Naive thymus-derived CD4-positive, alpha-beta T cell (primary cell): ENCODE data around the gene TNP2. TPM values are rescaled to one million over a fixed set of nuclear protein-coding genes. Genes with fewer than 3 reads are reported as not detected.
"Not testable (repeated sequence)": the region's sequence is repeated elsewhere in the genome, so short reads cannot be mapped to it uniquely, and the experiment has no call there.

ENCODE experiments used
- ATAC-seq: fragments of 150-1000 bp; cut with Tn5 transposase; 2 replicates; pipeline ENCODE4 v1.10.0; 2021; ENCODE audit warnings: mild to moderate bottlenecking, moderate library complexity
- CTCF ChIA-PET: fragments of 350-600 bp; sonication (Branson Sonifier 250); formaldehyde crosslinking; loops from one replicate; lab custom pipeline; 2021; ENCODE audit warnings: antibody characterized with exemption; lab: Charles Lee
- POLR2A ChIA-PET: fragments of 350-600 bp; sonication (Branson Sonifier 250); formaldehyde crosslinking; loops from one replicate; lab custom pipeline; 2021; ENCODE audit warnings: antibody characterized with exemption, inconsistent platforms; lab: Charles Lee
- DNase-seq, 9 donors: peaks; one replicate each; pipeline versions ENCODE4 v3.0.0 to v3.0.0-alpha.2; 2020 to 2022; ENCODE audit warnings: mixed read lengths in 1 of 9
- H3K27ac ChIP-seq: one replicate; pipeline ENCODE4 v1.7.0; 2013; ENCODE audit warnings: mild to moderate bottlenecking, low read depth, low read length, moderate library complexity
- H3K27me3 ChIP-seq, 2 donors: one replicate each; pipeline ENCODE4 v1.7.0; 2013; ENCODE audit warnings: low read length in 2 of 2, mild to moderate bottlenecking in 2 of 2, moderate library complexity in 2 of 2; ENCODE audit not compliant: control insufficient read depth in 2 of 2, insufficient read depth in 2 of 2
- H3K36me3 ChIP-seq, 3 experiments: 1 replicate in 2 of 3; 2 replicates in 1 of 3; pipeline ENCODE4 v1.7.0; 2013; ENCODE audit warnings: low read length in 3 of 3, mild to moderate bottlenecking in 3 of 3, moderate library complexity in 1 of 3; ENCODE audit not compliant: insufficient read depth in 3 of 3, control insufficient read depth in 2 of 3
- H3K4me1 ChIP-seq, 2 donors: one replicate each; pipeline ENCODE4 v1.7.0; 2013; ENCODE audit warnings: low read length in 2 of 2, mild to moderate bottlenecking in 2 of 2, moderate library complexity in 1 of 2; ENCODE audit not compliant: control insufficient read depth in 2 of 2, insufficient read depth in 2 of 2
- H3K4me3 ChIP-seq: 2 replicates; pipeline ENCODE4 v1.7.0; 2013; ENCODE audit warnings: mild to moderate bottlenecking, low read length
- H3K9me3 ChIP-seq, 3 experiments: 1 replicate in 2 of 3; 2 replicates in 1 of 3; pipeline ENCODE4 v1.7.0; 2013; ENCODE audit warnings: low read length in 3 of 3; ENCODE audit not compliant: control insufficient read depth in 2 of 3
- H3K27ac Mint-ChIP-seq, 9 donors: one replicate each; pipeline ENCODE4 v1.8.0; 2020 to 2022; ENCODE audit warnings: mixed read lengths in 9 of 9, mild to moderate bottlenecking in 8 of 9, moderate library complexity in 5 of 9, inconsistent platforms in 2 of 9
- H3K27me3 Mint-ChIP-seq, 5 donors: one replicate each; pipeline ENCODE4 v1.8.0; 2021 to 2022; ENCODE audit warnings: mixed read lengths in 5 of 5, mild to moderate bottlenecking in 1 of 5
- H3K36me3 Mint-ChIP-seq, 5 donors: one replicate each; pipeline ENCODE4 v1.8.0; 2020 to 2022; ENCODE audit warnings: mixed read lengths in 5 of 5, mild to moderate bottlenecking in 3 of 5, inconsistent platforms in 1 of 5
- H3K4me1 Mint-ChIP-seq, 7 donors: one replicate each; pipeline ENCODE4 v1.8.0; 2020 to 2022; ENCODE audit warnings: mixed read lengths in 7 of 7, mild to moderate bottlenecking in 3 of 7, inconsistent platforms in 1 of 7
- H3K4me3 Mint-ChIP-seq, 10 donors: one replicate each; pipeline ENCODE4 v1.8.0; 2020 to 2022; ENCODE audit warnings: mild to moderate bottlenecking in 10 of 10, mixed read lengths in 10 of 10, moderate library complexity in 6 of 10, inconsistent platforms in 2 of 10
- H3K9me3 Mint-ChIP-seq, 11 donors: one replicate each; pipeline ENCODE4 v1.8.0; 2020 to 2022; ENCODE audit warnings: mixed read lengths in 11 of 11, mild to moderate bottlenecking in 4 of 11, inconsistent platforms in 1 of 11, moderate library complexity in 1 of 11
- intact Hi-C, 2 donors: fragments of 100-400 bp; cut with micrococcal nuclease; formaldehyde crosslinking; loops; one replicate each; pipeline ENCODE4 v1.15.1; 2023
- polyA plus RNA-seq, 2 donors: library from polyadenylated mRNA; unstranded; fragments of 300-500 nt; fragmentation: Illumina TruSeq; gene quantifications; one replicate each; pipeline ENCODE4 v1.2.3, GENCODE V29; 2021
- total RNA-seq, 6 experiments: library from RNA in 5 of 6; stranded (reverse) in 5 of 6; gene quantifications; 1 replicate in 5 of 6; 2 replicates in 1 of 6; pipeline ENCODE4 v1.2.3 and lab custom pipeline; 2021 to 2026

The TNP2 gene
- total and polyA plus RNA-seq, 7 experiments from 2014 or later = not detected

DNA sequence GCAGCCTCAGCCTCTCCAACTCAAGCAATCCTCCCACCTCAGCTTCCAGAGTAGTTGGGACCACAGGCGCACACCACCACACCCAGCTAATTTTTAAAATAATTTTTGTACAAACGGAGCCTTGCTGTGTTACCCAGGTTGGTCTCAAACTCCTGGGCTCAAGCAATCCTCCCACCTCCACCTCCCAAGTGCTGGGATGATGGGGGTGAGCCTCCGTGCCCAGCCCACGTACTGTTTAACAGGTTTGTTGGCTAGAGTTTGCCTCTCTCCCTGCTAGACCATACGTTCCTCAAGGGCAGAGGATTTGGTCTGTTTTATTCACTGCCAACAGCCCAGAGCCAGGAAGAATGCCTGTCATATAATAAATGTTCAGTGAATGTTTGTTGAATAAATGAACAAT lies 39.7 kb downstream of the TNP2 start:
- peak overlapping the region; percentile 34 for H3K27ac ChIP-seq
- CTCF ChIA-PET = interaction anchor here (0.6 kb wide), 1 partner anchor 27 kb away, joined by 3 read pairs; the partner anchor contains the start of gene SOCS1
- intact Hi-C loops = no loop called here

DNA sequence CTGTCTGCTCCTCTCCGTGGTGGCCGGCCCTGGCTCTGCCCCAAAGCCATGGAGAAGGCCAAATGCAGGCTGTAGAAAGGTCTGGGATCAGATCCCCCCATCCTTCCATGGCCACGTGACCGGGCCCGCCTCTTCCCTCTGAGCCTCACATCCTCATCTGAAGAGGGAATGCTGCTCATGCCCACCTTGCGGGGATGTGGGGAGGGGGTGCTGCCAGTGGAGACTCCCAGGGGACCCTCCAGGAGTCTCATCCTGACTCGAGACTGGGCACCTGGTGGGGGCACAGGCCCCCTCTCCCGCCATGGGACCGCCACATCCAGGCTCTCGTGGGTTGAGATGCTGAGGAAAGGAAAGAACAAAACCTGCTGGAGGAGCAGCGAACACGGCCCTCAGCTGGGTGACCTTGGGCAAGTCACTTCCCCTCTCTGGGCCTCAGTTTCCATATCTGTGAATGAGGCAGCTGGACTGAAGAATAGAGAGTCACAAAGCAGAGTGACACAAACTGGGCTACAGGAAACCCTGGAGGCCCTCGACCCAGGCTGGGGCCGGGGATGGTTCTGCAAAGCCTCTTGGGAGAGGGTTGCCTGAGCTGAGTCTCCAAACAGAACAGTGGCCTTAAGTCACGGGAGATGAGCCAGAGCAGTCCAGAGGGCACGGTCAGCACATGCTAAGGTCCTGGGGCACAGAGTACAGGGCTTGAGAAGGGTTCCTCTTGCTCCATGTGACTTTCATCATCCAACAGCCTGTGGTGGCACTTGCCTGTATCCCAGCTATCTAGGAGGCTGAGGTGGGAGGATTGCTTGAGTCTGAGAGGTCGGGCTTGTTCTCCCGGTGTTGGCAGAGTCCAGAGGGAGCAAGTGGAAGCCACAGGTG lies 43.2 kb downstream of the TNP2 start:
- Histone ChIP-seq H3K27me3 (no peaks in the 10 kb centered on the region), H3K27ac (peak overlapping the region; percentile 91), H3K4me1 (peaks cover 30 to 36% of the 10 kb centered on the region in 2 donors), H3K36me3 (no peaks in the 10 kb centered on the region), H3K4me3 (peak overlapping the region; percentile 49), H3K9me3 (no peaks in the 10 kb centered on the region)
- no peak for DNase-seq
- H3K9me3 Mint-ChIP-seq = peaks cover 0 to under 1% (median 0%) of the 10 kb centered on the region in 11 donors
- peaks cover 37 to 77% (median 57%) of the 10 kb centered on the region in 7 donors for H3K4me1 Mint-ChIP-seq
- peaks cover 0 to 3% (median 0%) of the 10 kb centered on the region in 5 donors for H3K36me3 Mint-ChIP-seq
- peak overlapping the region; percentile 78 to 87 (median 80) for H3K4me3 Mint-ChIP-seq
- POLR2A ChIA-PET = interaction anchor here (0.5 to 12.7 kb wide), 15 partner anchors 8 to 517 kb away, joined by 3 to 244 read pairs (median 4); partner anchors contain the start of genes SOCS1 and TXNDC11
- no peaks in the 10 kb centered on the region for H3K27me3 Mint-ChIP-seq
- peak overlapping the region; percentile 97 to 99 (median 98) for H3K27ac Mint-ChIP-seq
- intact Hi-C loops = loop anchor here (1.0 to 2.0 kb wide), 9 partner anchors 7 to 335 kb away; no protein-coding TSS in a partner anchor
- CTCF ChIA-PET = interaction anchor here (0.6 to 2.1 kb wide), 4 partner anchors 29 to 262 kb away, joined by 3 to 26 read pairs (median 4); partner anchors contain the start of gene SOCS1
- no peak for ATAC-seq

More for the DNA sequence above, 39.7 kb downstream of the TNP2 start:
- Mint-ChIP-seq H3K36me3 (no peaks in the 10 kb centered on the region), H3K27me3 (no peaks in the 10 kb centered on the region), H3K27ac (peak overlapping the region; percentile 73 to 98 (median 84)), H3K4me3 (no peak overlapping the region), H3K4me1 (peaks cover 50 to 93% (median 70%) of the 10 kb centered on the region in 7 donors), H3K9me3 (no peaks in the 10 kb centered on the region)
- POLR2A ChIA-PET = interaction anchor here (0.6 to 12.7 kb wide), 2 partner anchors 17 to 26 kb away, joined by 3 to 244 read pairs; partner anchors contain the start of gene SOCS1
- peaks cover 41 to 54% of the 10 kb centered on the region in 2 donors for H3K4me1 ChIP-seq
- no peaks in the 10 kb centered on the region for H3K36me3 ChIP-seq
- no peak for DNase-seq
- ATAC-seq = no peak
- no peak overlapping the region for H3K4me3 ChIP-seq
- no peaks in the 10 kb centered on the region for H3K27me3 ChIP-seq
- H3K9me3 ChIP-seq = no peaks in the 10 kb centered on the region

- Mint-ChIP-seq H3K4me1 (peaks cover 35 to 77% (median 56%) of the 10 kb centered on the region in 7 donors), H3K27ac (peak overlapping the region; percentile 97 to 99 (median 98)), H3K9me3 (peaks cover 0 to 2% (median 0%) of the 10 kb centered on the region in 11 donors), H3K27me3 (no peaks in the 10 kb centered on the region), H3K36me3 (peaks cover 0 to 4% (median 0%) of the 10 kb centered on the region in 5 donors), H3K4me3 (peak overlapping the region; percentile 78 to 87 (median 80))
- DNase-seq (peak; percentile 59 to 85 (median 80)), ATAC-seq (peak; percentile 91)
- Histone ChIP-seq H3K4me3 (peak overlapping the region; percentile 49), H3K9me3 (no peaks in the 10 kb centered on the region), H3K27ac (peak overlapping the region; percentile 91), H3K36me3 (no peaks in the 10 kb centered on the region), H3K27me3 (no peaks in the 10 kb centered on the region), H3K4me1 (peaks cover 30 to 36% of the 10 kb centered on the region in 2 donors)
- intact Hi-C loops = loop anchor here (1.0 to 2.0 kb wide), 9 partner anchors 8 to 336 kb away; no protein-coding TSS in a partner anchor
- ChIA-PET POLR2A (interaction anchor here (0.5 to 12.7 kb wide), 16 partner anchors 8 to 518 kb away, joined by 3 to 244 read pairs (median 4); partner anchors contain the start of genes SOCS1 and TXNDC11), CTCF (interaction anchor here (0.6 to 2.1 kb wide), 9 partner anchors 8 to 1559 kb away, joined by 3 to 26 read pairs (median 3); partner anchors contain the start of gene SOCS1)
Measured at GRCh38 chr16:11224894-11225676, 44.0 kb downstream of the TNP2 start.

GRCh38 chr16:11224096-11224893 lies 44.8 kb downstream of the TNP2 start:
- peaks cover 0 to 2% (median 0%) of the 10 kb centered on the region in 11 donors for H3K9me3 Mint-ChIP-seq
- H3K4me3 Mint-ChIP-seq = peak overlapping the region; percentile 78 to 87 (median 80)
- intact Hi-C loops = loop anchor here (2.0 kb wide), 5 partner anchors 17 to 337 kb away; no protein-coding TSS in a partner anchor
- peak; percentile 36 to 67 (median 48) for DNase-seq
- peak; percentile 68 for ATAC-seq
- Histone ChIP-seq H3K4me3 (peak overlapping the region; percentile 49), H3K36me3 (no peaks in the 10 kb centered on the region), H3K27me3 (no peaks in the 10 kb centered on the region), H3K27ac (peak overlapping the region; percentile 91), H3K9me3 (no peaks in the 10 kb centered on the region), H3K4me1 (peaks cover 30 to 36% of the 10 kb centered on the region in 2 donors)
- H3K36me3 Mint-ChIP-seq = peaks cover 0 to 7% (median 0%) of the 10 kb centered on the region in 5 donors
- peak overlapping the region; percentile 97 to 99 (median 98) for H3K27ac Mint-ChIP-seq
- CTCF ChIA-PET = interaction anchor here (0.6 to 2.1 kb wide), 7 partner anchors 7 to 1560 kb away, joined by 3 to 26 read pairs (median 4); partner anchors contain the start of gene SOCS1
- POLR2A ChIA-PET = interaction anchor here (0.9 to 12.7 kb wide), 14 partner anchors 9 to 519 kb away, joined by 3 to 244 read pairs (median 4); partner anchors contain the start of genes SOCS1 and TXNDC11
- no peaks in the 10 kb centered on the region for H3K27me3 Mint-ChIP-seq
- peaks cover 37 to 73% (median 52%) of the 10 kb centered on the region in 7 donors for H3K4me1 Mint-ChIP-seq

GRCh38 chr16:11220507-11220906 lies 48.6 kb downstream of the TNP2 start:
- H3K36me3 ChIP-seq, ATAC-seq, intact Hi-C loops, H3K4me3 Mint-ChIP-seq, H3K27me3 Mint-ChIP-seq, DNase-seq, H3K27ac ChIP-seq, H3K4me3 ChIP-seq, H3K27me3 ChIP-seq, H3K9me3 ChIP-seq: not testable (repeated sequence)
- peaks cover 30 to 53% (median 39%) of the 10 kb centered on the region in 7 donors for H3K4me1 Mint-ChIP-seq
- ChIA-PET POLR2A (interaction anchor here (0.6 kb wide), 1 partner anchor 18 kb away, joined by 3 read pairs; no protein-coding TSS in a partner anchor), CTCF (interaction anchor here (0.5 kb wide), 1 partner anchor 15 kb away, joined by 6 read pairs; no protein-coding TSS in a partner anchor)
- H3K9me3 Mint-ChIP-seq = peaks cover 0 to 25% (median 7%) of the 10 kb centered on the region in 11 donors
- H3K4me1 ChIP-seq = peaks cover 24 to 25% of the 10 kb centered on the region in 2 donors
- peak overlapping the region in 4 of 9 donors; percentile 19 to 57 (median 42) for H3K27ac Mint-ChIP-seq
- peaks cover 0 to 31% (median 4%) of the 10 kb centered on the region in 5 donors for H3K36me3 Mint-ChIP-seq
